Lung (tissue), 12 donors: ENCODE results near the gene CAPN7. TPM values are rescaled to one million over a fixed set of nuclear protein-coding genes. Genes with fewer than 3 reads are reported as not detected.

Experiments used
- ATAC-seq: fragments of 200-7000 bp; cut with Tn5 transposase; one replicate; pipeline ENCODE4 v1.9.1; 2020; ENCODE audit warnings: moderate number of reproducible peaks; ENCODE audit not compliant: insufficient read depth, low FRiP score
- DNase-seq, 3 donors: peaks; one replicate each; pipeline ENCODE4 v3.0.0-alpha.2; 2013 to 2017
- H3K27ac ChIP-seq, 2 donors: one replicate each; pipeline ENCODE4 v1.5.1; 2013; ENCODE audit warnings: mild to moderate bottlenecking in 2 of 2, moderate library complexity in 2 of 2, control low read depth in 1 of 2, inconsistent platforms in 1 of 2, low read depth in 1 of 2, low read length in 1 of 2
- H3K27me3 ChIP-seq, 3 donors: one replicate each; pipeline ENCODE4 v1.5.1; 2013; ENCODE audit warnings: low read length in 2 of 3; ENCODE audit not compliant: control insufficient read depth in 3 of 3, insufficient read depth in 3 of 3
- H3K36me3 ChIP-seq, 4 donors: one replicate each; pipeline ENCODE4 v1.5.1; 2013; ENCODE audit warnings: low read length in 4 of 4, mild to moderate bottlenecking in 1 of 4, moderate library complexity in 1 of 4; ENCODE audit not compliant: control insufficient read depth in 4 of 4, insufficient read depth in 4 of 4
- H3K4me1 ChIP-seq, 5 donors: one replicate each; pipeline ENCODE4 v1.5.1; 2013; ENCODE audit warnings: low read length in 5 of 5, mild to moderate bottlenecking in 2 of 5, moderate library complexity in 1 of 5; ENCODE audit not compliant: control insufficient read depth in 5 of 5, insufficient read depth in 5 of 5
- H3K4me3 ChIP-seq: one replicate; pipeline ENCODE4 v1.5.1; 2013; ENCODE audit warnings: mild to moderate bottlenecking, control low read depth, moderate library complexity
- H3K9ac ChIP-seq, 2 donors: one replicate each; pipeline ENCODE4 v1.5.1; 2013; ENCODE audit warnings: low read length in 2 of 2, control low read depth in 1 of 2; ENCODE audit not compliant: insufficient read depth in 1 of 2
- H3K9me3 ChIP-seq, 4 donors: one replicate each; pipeline ENCODE4 v1.5.1; 2013; ENCODE audit warnings: low read length in 3 of 4, mild to moderate bottlenecking in 1 of 4, moderate library complexity in 1 of 4; ENCODE audit not compliant: control insufficient read depth in 4 of 4, insufficient read depth in 3 of 4
- WGBS, 2 donors: extraction: QIAGEN DNeasy Blood & Tissue Kit; methylation state at CpG; one replicate each; pipeline ENCODE4 v1.1.7; 2013; 5-methylcytosine and 5-hydroxymethylcytosine counted together
- polyA plus RNA-seq, 2 donors: library from polyadenylated mRNA; stranded (reverse); fragments of 200-250 nt; gene quantifications; one replicate each; pipeline ENCODE4 v1.2.1, GENCODE V29; 2013
- total RNA-seq, 2 donors: library from RNA; depleted of rRNA in 1 of 2; stranded (reverse); fragments of >200 nt in 1 of 2; gene quantifications; one replicate each; pipeline ENCODE4 v1.2.1, GENCODE V29; 2014 to 2021
- TF ChIP-seq, protein P1 (sequence below): IDR thresholded peaks from 2 replicates; pipeline ENCODE4 v1.5.1; 2012; ENCODE audit warnings: mild to moderate bottlenecking; ENCODE audit errors: control extremely low read depth, extremely low read depth
- donor health status: control.
- donor health status: control.
- donor health status: Bipolar disorder and iron deficiency.
- donor health status: healthy.
- donor health status: DM: yes; HTN: yes; CAD: no.

CAPN7 gene
- total and polyA plus RNA-seq, 4 donors: 14.4 to 97.1 (median 29.2) TPM

GRCh38 chr3:15220661-15221060 is 14.6 kb downstream of the CAPN7 start:
- H3K9ac ChIP-seq: no peak overlapping the region
- ATAC-seq: no peak

DNA sequence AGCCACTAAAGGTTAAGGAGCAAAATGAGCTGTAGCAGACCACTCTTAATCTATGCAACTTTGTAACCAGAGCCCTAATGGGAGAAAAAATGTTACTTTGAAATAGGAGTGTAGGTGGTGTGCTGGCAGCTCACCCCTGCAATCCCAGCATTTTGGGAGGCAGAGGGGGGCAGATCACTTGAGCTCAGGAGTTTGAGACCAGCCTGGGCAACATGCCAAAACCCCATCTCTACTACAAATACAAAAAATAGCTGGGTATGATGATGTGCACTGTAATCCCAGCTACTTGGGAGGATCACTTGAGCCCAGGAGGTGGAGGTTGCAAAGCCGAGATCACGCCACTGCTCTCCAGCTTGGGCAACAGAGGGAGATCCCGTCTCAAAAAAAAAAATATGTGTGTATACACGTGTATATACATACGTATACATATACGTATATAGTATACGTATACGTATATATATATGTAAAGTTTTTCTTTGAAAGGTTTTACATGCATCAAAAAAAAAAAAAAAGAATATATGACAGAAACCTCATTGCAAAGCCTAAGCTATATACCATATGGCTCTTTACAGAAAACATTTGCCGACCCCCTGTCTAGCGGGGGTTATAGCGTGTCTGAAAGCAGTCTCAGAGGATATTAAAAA is 15.7 kb downstream of the CAPN7 start:
- Histone ChIP-seq H3K9me3 (no peaks in the 10 kb centered on the region), H3K36me3 (peaks cover 21 to 65% (median 40%) of the 10 kb centered on the region in 4 donors), H3K27me3 (no peaks in the 10 kb centered on the region), H3K4me3 (no peak overlapping the region), H3K9ac (no peak overlapping the region), H3K4me1 (peaks cover 0 to 3% (median 0%) of the 10 kb centered on the region in 5 donors), H3K27ac (no peak overlapping the region)
- TF ChIP-seq, protein P1, sequence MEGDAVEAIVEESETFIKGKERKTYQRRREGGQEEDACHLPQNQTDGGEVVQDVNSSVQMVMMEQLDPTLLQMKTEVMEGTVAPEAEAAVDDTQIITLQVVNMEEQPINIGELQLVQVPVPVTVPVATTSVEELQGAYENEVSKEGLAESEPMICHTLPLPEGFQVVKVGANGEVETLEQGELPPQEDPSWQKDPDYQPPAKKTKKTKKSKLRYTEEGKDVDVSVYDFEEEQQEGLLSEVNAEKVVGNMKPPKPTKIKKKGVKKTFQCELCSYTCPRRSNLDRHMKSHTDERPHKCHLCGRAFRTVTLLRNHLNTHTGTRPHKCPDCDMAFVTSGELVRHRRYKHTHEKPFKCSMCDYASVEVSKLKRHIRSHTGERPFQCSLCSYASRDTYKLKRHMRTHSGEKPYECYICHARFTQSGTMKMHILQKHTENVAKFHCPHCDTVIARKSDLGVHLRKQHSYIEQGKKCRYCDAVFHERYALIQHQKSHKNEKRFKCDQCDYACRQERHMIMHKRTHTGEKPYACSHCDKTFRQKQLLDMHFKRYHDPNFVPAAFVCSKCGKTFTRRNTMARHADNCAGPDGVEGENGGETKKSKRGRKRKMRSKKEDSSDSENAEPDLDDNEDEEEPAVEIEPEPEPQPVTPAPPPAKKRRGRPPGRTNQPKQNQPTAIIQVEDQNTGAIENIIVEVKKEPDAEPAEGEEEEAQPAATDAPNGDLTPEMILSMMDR: no peak
- no peak for DNase-seq
- ATAC-seq: no peak
- WGBS, 2 donors: 95 to 97% methylated on average over 11 of the region's 11 CpGs

More at GRCh38 chr3:15220661-15221060, 14.6 kb downstream of the CAPN7 start:
- Histone ChIP-seq H3K27me3 (no peaks in the 10 kb centered on the region), H3K27ac (no peak overlapping the region), H3K4me1 (peaks cover 0 to 9% (median 0%) of the 10 kb centered on the region in 5 donors), H3K9me3 (no peaks in the 10 kb centered on the region), H3K4me3 (no peak overlapping the region), H3K36me3 (peaks cover 19 to 71% (median 45%) of the 10 kb centered on the region in 4 donors)
- no peak for DNase-seq
- TF ChIP-seq, protein P1: no peak
- 96 to 99% methylated on average over 2 of the region's 2 CpGs for WGBS, 2 donors

DNA sequence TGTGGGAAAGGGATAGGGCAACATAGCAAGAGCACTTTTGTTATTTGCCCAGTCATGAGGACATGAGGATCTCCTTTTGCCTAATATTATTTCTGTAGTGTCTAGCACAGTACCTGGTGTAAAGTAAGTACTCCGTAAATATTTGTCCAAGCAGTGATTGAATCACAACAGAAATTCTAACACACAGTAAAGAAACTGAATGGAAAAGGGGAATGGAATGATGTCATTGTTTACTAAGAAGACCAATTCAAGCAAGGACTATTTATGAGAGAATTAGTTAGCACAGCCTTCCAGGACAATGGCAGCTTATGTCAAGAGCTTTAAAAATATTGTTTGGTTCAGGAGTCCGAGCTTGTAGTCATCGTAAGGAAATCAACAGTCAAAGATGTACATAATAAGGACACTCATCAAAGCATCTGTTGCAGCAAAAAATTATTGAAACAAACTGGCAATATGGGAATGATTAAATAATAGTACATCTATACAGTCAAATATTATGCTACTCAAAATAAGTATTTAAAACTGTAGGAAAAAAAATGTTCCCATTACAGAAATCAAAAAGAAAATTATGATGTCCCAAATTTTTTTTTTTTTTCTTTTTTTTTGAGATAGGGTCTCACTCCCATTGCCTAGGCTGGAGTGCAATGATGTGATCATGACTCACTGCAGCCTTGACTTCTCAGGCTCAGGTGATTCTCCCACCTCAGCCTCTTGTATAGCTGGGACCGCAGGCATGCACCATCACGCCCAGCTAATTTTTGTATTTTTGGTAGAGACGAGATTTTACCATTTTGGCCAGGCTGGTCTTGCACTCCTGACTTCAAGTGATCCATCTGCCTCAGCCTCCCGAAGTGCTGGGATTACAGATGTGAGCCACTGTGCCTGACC is 17.9 kb downstream of the CAPN7 start:
- WGBS, 2 donors: 80 to 91% methylated on average over 7 of the region's 7 CpGs
- H3K9me3 ChIP-seq: no peaks in the 10 kb centered on the region
- H3K27me3 ChIP-seq: no peaks in the 10 kb centered on the region
- H3K27ac ChIP-seq: no peak overlapping the region
- H3K4me3 ChIP-seq: no peak overlapping the region
- no peak overlapping the region for H3K9ac ChIP-seq
- DNase-seq (no peak), ATAC-seq (no peak)
- H3K36me3 ChIP-seq: peaks cover 15 to 69% (median 38%) of the 10 kb centered on the region in 4 donors
- peaks cover 0 to 3% (median 0%) of the 10 kb centered on the region in 5 donors for H3K4me1 ChIP-seq
- TF ChIP-seq, protein P1: no peak
